HG03103 (cell line): Measurements from ENCODE around the gene DYRK1A.

Source experiments
- ATAC-seq: cut with Tn5 transposase; IDR thresholded peaks from one replicate; pipeline ENCODE4 v1.9.1; 2021; ENCODE audit warnings: low read depth; ENCODE audit not compliant: unreplicated experiment

The DYRK1A gene

GRCh38 chr21:37561941-37562919, 195.7 kb downstream of the DYRK1A start:
- no peak for ATAC-seq

- peak; percentile 8 for ATAC-seq
These were observed 196.5 kb downstream of the DYRK1A start for GRCh38 chr21:37562920-37563640.

GRCh38 chr21:37563641-37564340, 197.2 kb downstream of the DYRK1A start:
- ATAC-seq: peak; percentile 86

GRCh38 chr21:37564341-37564923, 197.9 kb downstream of the DYRK1A start:
- peak; percentile 44 for ATAC-seq

GRCh38 chr21:37564924-37565529, 198.5 kb downstream of the DYRK1A start:
- ATAC-seq: no peak

GRCh38 chr21:37565530-37566223, 199.1 kb downstream of the DYRK1A start:
- ATAC-seq: no peak

GRCh38 chr21:37566790-37567615, 200.4 kb downstream of the DYRK1A start:
- ATAC-seq: no peak

- ATAC-seq: no peak
These were observed 201.8 kb downstream of the DYRK1A start for GRCh38 chr21:37568415-37568814.

- ATAC-seq: no peak
These were observed 202.3 kb downstream of the DYRK1A start for GRCh38 chr21:37568916-37569315.

GRCh38 chr21:37571442-37571841, 204.9 kb downstream of the DYRK1A start:
- no peak for ATAC-seq

GRCh38 chr21:37574316-37574715, 207.7 kb downstream of the DYRK1A start:
- no peak for ATAC-seq

- no peak for ATAC-seq
These were observed 208.2 kb downstream of the DYRK1A start for GRCh38 chr21:37574751-37575150.

GRCh38 chr21:37575580-37575979, 209.0 kb downstream of the DYRK1A start:
- no peak for ATAC-seq
